Measurements from ENCODE around the gene PSMC5.

DNA sequence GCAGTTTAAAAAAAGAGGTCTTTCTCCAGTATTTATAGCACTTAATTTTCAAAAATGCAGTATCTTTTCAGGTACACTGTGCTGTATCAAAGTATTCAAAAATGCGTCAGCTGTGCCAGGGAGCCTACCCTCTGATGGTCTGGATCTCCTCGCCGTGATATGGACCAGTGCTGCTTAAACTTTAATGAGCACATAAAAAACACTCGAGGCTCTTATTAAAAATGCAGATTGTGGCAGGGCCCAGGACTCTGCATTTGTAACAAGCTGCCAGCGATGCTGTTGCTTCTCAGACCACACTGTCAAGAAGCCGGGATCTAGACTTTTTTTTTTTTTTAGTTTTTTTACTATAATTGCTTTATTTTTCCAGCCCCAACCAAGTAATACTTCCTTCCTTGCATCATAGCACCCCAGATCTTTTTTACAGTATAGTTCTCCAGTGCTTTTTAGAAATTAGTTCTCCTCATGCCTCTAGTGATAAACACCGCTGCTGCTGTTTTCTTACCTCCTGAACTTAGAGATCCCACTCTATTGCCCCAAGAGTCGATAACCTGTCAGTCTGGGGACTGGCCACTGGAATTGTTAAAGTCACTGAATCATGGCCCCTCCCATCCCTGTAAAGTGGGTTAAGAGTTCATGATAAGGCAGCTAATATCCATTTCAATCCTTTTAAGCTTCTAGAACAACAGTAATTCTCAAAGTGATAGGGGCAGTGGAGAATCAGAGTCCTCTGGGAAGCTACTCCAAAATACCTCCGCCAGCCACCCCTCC is 16.9 kb downstream of the PSMC5 start:
- TF ChIP-seq, protein P1, sequence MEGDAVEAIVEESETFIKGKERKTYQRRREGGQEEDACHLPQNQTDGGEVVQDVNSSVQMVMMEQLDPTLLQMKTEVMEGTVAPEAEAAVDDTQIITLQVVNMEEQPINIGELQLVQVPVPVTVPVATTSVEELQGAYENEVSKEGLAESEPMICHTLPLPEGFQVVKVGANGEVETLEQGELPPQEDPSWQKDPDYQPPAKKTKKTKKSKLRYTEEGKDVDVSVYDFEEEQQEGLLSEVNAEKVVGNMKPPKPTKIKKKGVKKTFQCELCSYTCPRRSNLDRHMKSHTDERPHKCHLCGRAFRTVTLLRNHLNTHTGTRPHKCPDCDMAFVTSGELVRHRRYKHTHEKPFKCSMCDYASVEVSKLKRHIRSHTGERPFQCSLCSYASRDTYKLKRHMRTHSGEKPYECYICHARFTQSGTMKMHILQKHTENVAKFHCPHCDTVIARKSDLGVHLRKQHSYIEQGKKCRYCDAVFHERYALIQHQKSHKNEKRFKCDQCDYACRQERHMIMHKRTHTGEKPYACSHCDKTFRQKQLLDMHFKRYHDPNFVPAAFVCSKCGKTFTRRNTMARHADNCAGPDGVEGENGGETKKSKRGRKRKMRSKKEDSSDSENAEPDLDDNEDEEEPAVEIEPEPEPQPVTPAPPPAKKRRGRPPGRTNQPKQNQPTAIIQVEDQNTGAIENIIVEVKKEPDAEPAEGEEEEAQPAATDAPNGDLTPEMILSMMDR (IDR thresholded peaks at IDR 0.05; ENCODE audit: insufficient read depth, low read depth, low read length) = no peak
- TF ChIP-seq EZH2 (IDR thresholded peaks at IDR 0.05; ENCODE audit: insufficient read depth, low read length) = no peak
